OCI-LY7 (cell line): ENCODE data around the gene FARP2. TPM values are rescaled to one million over a fixed set of nuclear protein-coding genes. Genes with fewer than 3 reads are reported as not detected.

Experiments used
- BruUV-seq: library from RNA; stranded (reverse); fragments of 400-500 nt; replicated peaks from 2 replicates; lab custom pipeline; 2021; lab: Mats Ljungman, UMichigan
- CTCF ChIA-PET: fragments of 300-600 bp; sonication (Branson Sonifier 250); formaldehyde crosslinking; loops from one replicate; lab custom pipeline; 2022; ENCODE audit warnings: antibody characterized with exemption; ENCODE audit not compliant: unreplicated experiment; lab: Charles Lee
- POLR2A ChIA-PET: fragments of 300-600 bp; sonication (Branson Sonifier 250); formaldehyde crosslinking; loops from one replicate; lab custom pipeline; 2022; ENCODE audit warnings: antibody characterized with exemption; lab: Charles Lee
- DNase-seq: peaks from one replicate; pipeline ENCODE4 v3.0.0-alpha.2; 2015; ENCODE audit warnings: low spot score
- H2AFZ ChIP-seq: fragments of 200-600 bp; sonication (generic), shearing (Covaris generic); 2 replicates; pipeline ENCODE4 v1.6.1; 2014; ENCODE audit warnings: mild to moderate bottlenecking, antibody characterized with exemption, low read length, moderate library complexity
- H3K27ac ChIP-seq: fragments of 200-600 bp; sonication (generic); 2 replicates; pipeline ENCODE4 v1.5.1; 2014; ENCODE audit warnings: mixed run types, low read depth, mild to moderate bottlenecking, moderate library complexity, low read length, inconsistent platforms; ENCODE audit not compliant: poor library complexity, severe bottlenecking
- H3K36me3 ChIP-seq: fragments of 200-600 bp; sonication (generic); 2 replicates; pipeline ENCODE4 v1.6.1; 2014; ENCODE audit warnings: mild to moderate bottlenecking, antibody characterized with exemption, low read length, moderate library complexity, mixed read lengths; ENCODE audit not compliant: insufficient read depth
- H3K4me1 ChIP-seq: fragments of 200-600 bp; sonication (generic); 2 replicates; pipeline ENCODE4 v1.5.1; 2014; ENCODE audit warnings: mild to moderate bottlenecking, low read length; ENCODE audit not compliant: insufficient read depth, poor library complexity, severe bottlenecking
- H3K4me2 ChIP-seq: fragments of 200-600 bp; sonication (generic); 2 replicates; pipeline ENCODE4 v1.6.1; 2014; ENCODE audit warnings: mild to moderate bottlenecking, low read length
- H3K4me3 ChIP-seq: fragments of 200-600 bp; sonication (generic); 2 replicates; pipeline ENCODE4 v1.5.1; 2014; ENCODE audit warnings: mild to moderate bottlenecking, low read depth, low read length; ENCODE audit not compliant: poor library complexity, severe bottlenecking
- H3K79me2 ChIP-seq: fragments of 200-600 bp; sonication (generic); 2 replicates; pipeline ENCODE4 v1.6.1; 2016; ENCODE audit warnings: low read depth, mild to moderate bottlenecking, low read length, moderate library complexity, mixed read lengths; ENCODE audit not compliant: insufficient read depth
- H3K9me2 ChIP-seq: fragments of 200-600 bp; sonication (generic); 2 replicates; pipeline ENCODE4 v1.6.1; 2016; ENCODE audit warnings: mild to moderate bottlenecking, low read length, mixed read lengths; ENCODE audit not compliant: insufficient read depth
- H3K9me3 ChIP-seq: fragments of 200-600 bp; sonication (generic); 2 replicates; pipeline ENCODE4 v1.6.1; 2014; ENCODE audit warnings: mild to moderate bottlenecking, mixed run types, low read length, mixed read lengths
- H4K20me1 ChIP-seq: fragments of 200-600 bp; sonication (generic); 2 replicates; pipeline ENCODE4 v1.6.1; 2014; ENCODE audit warnings: mild to moderate bottlenecking, antibody characterized with exemption, low read length, moderate library complexity, mixed read lengths; ENCODE audit not compliant: insufficient read depth
- CTCF ChIP-seq: fragments of 200-600 bp; sonication (generic); conservative IDR thresholded peaks from 2 replicates; pipeline ENCODE4 v1.5.1; 2014; ENCODE audit warnings: mild to moderate bottlenecking, antibody characterized with exemption, low read length, moderate library complexity, mixed read lengths
- EZH2phosphoT487 ChIP-seq: fragments of 200-600 bp; sonication (generic); IDR thresholded peaks from 2 replicates; pipeline ENCODE4 v1.6.1; 2018; ENCODE audit warnings: low read depth, borderline replicate concordance, mild to moderate bottlenecking, mixed run types, antibody characterized with exemption, low read length, moderate library complexity, mixed read lengths
- intact Hi-C: fragments of 100-400 bp; cut with micrococcal nuclease; formaldehyde crosslinking; loops from one replicate; pipeline ENCODE4 v1.10.0; 2022; ENCODE audit not compliant: unreplicated experiment
- total RNA-seq, 2 experiments: library from RNA; depleted of rRNA in 1 of 2; stranded (reverse); fragments of >200 nt in 1 of 2; shearing (Covaris generic) in 1 of 2; gene quantifications; 2 replicates each; pipeline ENCODE4 v1.2.3, GENCODE V29; 2014 to 2022

Gene FARP2
- total RNA-seq, 2 experiments from 2014 or later: 33.6 to 52.7 TPM

- Histone ChIP-seq H4K20me1 (no peaks in the 10 kb centered on the region), H3K9me3 (no peaks in the 10 kb centered on the region), H3K4me2 (no peak overlapping the region), H3K79me2 (no peaks in the 10 kb centered on the region), H3K4me3 (no peak overlapping the region), H3K9me2 (no peaks in the 10 kb centered on the region), H3K4me1 (no peaks in the 10 kb centered on the region), H3K36me3 (peaks cover 26% of the 10 kb centered on the region; the same call in 1 of the 2 replicates), H3K27ac (no peak overlapping the region), H2AFZ (no peak overlapping the region)
- DNase-seq: no peak
- no TSS peak for BruUV-seq
- CTCF ChIA-PET: interaction anchor here (0.7 kb wide), 1 partner anchor 131 kb away, joined by 3 read pairs; no protein-coding TSS in a partner anchor
- POLR2A ChIA-PET: no interaction called here
- no peak for TF ChIP-seq CTCF
- intact Hi-C loops: no loop called here
Measured at GRCh38 chr2:241413929-241414580, 58.0 kb downstream of the FARP2 start.

GRCh38 chr2:241415196-241415595 lies 59.1 kb downstream of the FARP2 start:
- H3K9me2 ChIP-seq: no peaks in the 10 kb centered on the region
- peaks cover 32% of the 10 kb centered on the region; the same call in 1 of the 2 replicates for H3K36me3 ChIP-seq
- TF ChIP-seq CTCF: no peak
- no peak for TF ChIP-seq EZH2phosphoT487
- ChIA-PET POLR2A (no interaction called here), CTCF (no interaction called here)
- H4K20me1 ChIP-seq: no peaks in the 10 kb centered on the region
- no peak overlapping the region for H2AFZ ChIP-seq
- H3K4me2 ChIP-seq: no peak overlapping the region
- DNase-seq: no peak
- intact Hi-C loops: no loop called here
- no peaks in the 10 kb centered on the region for H3K4me1 ChIP-seq
- H3K79me2 ChIP-seq: no peaks in the 10 kb centered on the region
- H3K9me3 ChIP-seq: no peaks in the 10 kb centered on the region
- BruUV-seq: no TSS peak
- no peak overlapping the region for H3K27ac ChIP-seq
- H3K4me3 ChIP-seq: no peak overlapping the region

- Histone ChIP-seq H3K4me2 (no peak overlapping the region), H3K4me1 (no peaks in the 10 kb centered on the region), H4K20me1 (no peaks in the 10 kb centered on the region), H3K36me3 (peaks cover 32% of the 10 kb centered on the region), H3K4me3 (no peak overlapping the region), H3K79me2 (no peaks in the 10 kb centered on the region), H3K9me2 (no peaks in the 10 kb centered on the region), H3K9me3 (no peaks in the 10 kb centered on the region), H2AFZ (no peak overlapping the region), H3K27ac (no peak overlapping the region)
- no peak for TF ChIP-seq CTCF
- ChIA-PET POLR2A (interaction anchor here (0.7 kb wide), 1 partner anchor 191 kb away, joined by 3 read pairs; no protein-coding TSS in a partner anchor), CTCF (no interaction called here)
- intact Hi-C loops: no loop called here
- no TSS peak for BruUV-seq
- no peak for DNase-seq
Measured at GRCh38 chr2:241417626-241418025, 61.5 kb downstream of the FARP2 start.
